PC-3 (cell line): Measurements from ENCODE around the gene RELL1. TPM values are rescaled to one million over a fixed set of nuclear protein-coding genes. Genes with fewer than 3 reads are reported as not detected.

Source experiments
- ATAC-seq: fragments of 200-7000 bp; cut with Tn5 transposase; 2 replicates; pipeline ENCODE4 v1.9.1; 2020; ENCODE audit warnings: mild to moderate bottlenecking, moderate library complexity
- BruUV-seq: library from RNA; stranded (reverse); fragments of 400-500 nt; replicated peaks from 2 replicates; lab custom pipeline; 2021; lab: Mats Ljungman, UMichigan
- CTCF ChIA-PET: fragments of 300-600 bp; sonication (Branson Sonifier 250); formaldehyde crosslinking; loops from one replicate; lab custom pipeline; 2022; ENCODE audit warnings: antibody characterized with exemption; lab: Charles Lee
- POLR2A ChIA-PET: fragments of 300-600 bp; sonication (Branson Sonifier 250); formaldehyde crosslinking; loops from one replicate; lab custom pipeline; 2022; ENCODE audit warnings: antibody characterized with exemption; ENCODE audit not compliant: unreplicated experiment; lab: Charles Lee
- DNase-seq: peaks from one replicate; pipeline ENCODE4 v3.0.0-alpha.2; 2015
- H2AFZ ChIP-seq: fragments of 300-600 bp; sonication (generic); 2 replicates; pipeline ENCODE4 v1.6.0; 2016; ENCODE audit warnings: antibody characterized with exemption, low read length
- H3F3A ChIP-seq: fragments of 300-600 bp; sonication (generic); one replicate; pipeline ENCODE4 v1.6.0; 2017; ENCODE audit warnings: antibody characterized with exemption, low read length, control low read depth, mild to moderate bottlenecking; ENCODE audit not compliant: unreplicated experiment
- H3K27ac ChIP-seq: fragments of 300-600 bp; sonication (generic); 2 replicates; pipeline ENCODE4 v1.5.1; 2016; ENCODE audit warnings: mild to moderate bottlenecking, low read length
- H3K27me3 ChIP-seq: fragments of 300-600 bp; sonication (generic); 2 replicates; pipeline ENCODE4 v1.6.1; 2016; ENCODE audit warnings: low read length, mixed read lengths
- H3K36me3 ChIP-seq: fragments of 300-600 bp; sonication (generic); 2 replicates; pipeline ENCODE4 v1.6.1; 2016; ENCODE audit warnings: low read depth, mixed run types, low read length, mixed read lengths
- H3K4me1 ChIP-seq: fragments of 300-600 bp; sonication (generic); 2 replicates; pipeline ENCODE4 v1.5.1; 2016; ENCODE audit warnings: low read length; ENCODE audit not compliant: insufficient read depth
- H3K4me2 ChIP-seq: fragments of 300-600 bp; sonication (generic); 2 replicates; pipeline ENCODE4 v1.6.0; 2016; ENCODE audit warnings: low read length
- H3K4me3 ChIP-seq: fragments of 300-600 bp; sonication (generic); 2 replicates; pipeline ENCODE4 v1.5.1; 2016; ENCODE audit warnings: mild to moderate bottlenecking, low read length, mixed read lengths
- H3K79me2 ChIP-seq: fragments of 300-600 bp; sonication (generic); 2 replicates; pipeline ENCODE4 v1.6.1; 2017; ENCODE audit warnings: low read length, mixed read lengths
- H3K9ac ChIP-seq: fragments of 300-600 bp; sonication (generic); 2 replicates; pipeline ENCODE4 v1.6.0; 2016; ENCODE audit warnings: mild to moderate bottlenecking, low read length
- H3K9me2 ChIP-seq: fragments of 300-600 bp; sonication (generic); replicated peaks from 2 replicates; pipeline ENCODE4 v1.6.1; 2016; ENCODE audit warnings: mixed run types, low read length, mixed read lengths
- H3K9me3 ChIP-seq: fragments of 300-600 bp; sonication (generic); 2 replicates; pipeline ENCODE4 v1.6.1; 2016; ENCODE audit warnings: low read length, mixed read lengths
- H4K20me1 ChIP-seq: fragments of 300-600 bp; sonication (generic); 2 replicates; pipeline ENCODE4 v1.6.1; 2016; ENCODE audit warnings: low read length, mixed read lengths
- CTCF ChIP-seq: fragments of 300-600 bp; sonication (generic); conservative IDR thresholded peaks from 2 replicates; pipeline ENCODE4 v1.5.1; 2017; ENCODE audit warnings: antibody characterized with exemption, low read depth, mild to moderate bottlenecking, low read length
- EZH2 ChIP-seq: fragments of 300-600 bp; sonication (generic); IDR thresholded peaks from one replicate; pipeline ENCODE4 v1.6.1; 2017; ENCODE audit warnings: antibody characterized with exemption, mild to moderate bottlenecking, low read length; ENCODE audit not compliant: unreplicated experiment
- EZH2phosphoT487 ChIP-seq: fragments of 300-600 bp; sonication (generic); IDR thresholded peaks from 2 replicates; pipeline ENCODE4 v1.6.1; 2018; ENCODE audit warnings: mild to moderate bottlenecking, antibody characterized with exemption, low read length, borderline replicate concordance
- intact Hi-C: fragments of 100-400 bp; cut with micrococcal nuclease; formaldehyde crosslinking; loops from 2 replicates; pipeline ENCODE4 v1.9.0; 2023
- total RNA-seq: library from RNA; depleted of rRNA; stranded (reverse); fragments of >200 nt; gene quantifications from 2 replicates; pipeline ENCODE4 v1.2.3, GENCODE V29; 2014

Gene RELL1
- total RNA-seq, 1 experiment from 2014 or later: 14.6 TPM

- no peak for TF ChIP-seq EZH2
- TF ChIP-seq CTCF: no peak
- no peak for TF ChIP-seq EZH2phosphoT487
- no peaks in the 10 kb centered on the region for H4K20me1 ChIP-seq
- intact Hi-C loops: no loop called here
- H3K36me3 ChIP-seq: no peaks in the 10 kb centered on the region
- no peak for DNase-seq
- no peak overlapping the region for H3K4me3 ChIP-seq
- ATAC-seq: no peak
- H3K9me2 ChIP-seq: no peaks in the 10 kb centered on the region
- ChIA-PET POLR2A (no interaction called here), CTCF (interaction anchor here (0.7 kb wide), 1 partner anchor 269 kb away, joined by 4 read pairs; no protein-coding TSS in a partner anchor)
- BruUV-seq: no TSS peak
- no peaks in the 10 kb centered on the region for H3F3A ChIP-seq
- H3K27ac ChIP-seq: no peak overlapping the region
- H2AFZ ChIP-seq: no peak overlapping the region
- no peaks in the 10 kb centered on the region for H3K27me3 ChIP-seq
- H3K79me2 ChIP-seq: no peaks in the 10 kb centered on the region
- no peaks in the 10 kb centered on the region for H3K4me1 ChIP-seq
- H3K4me2 ChIP-seq: no peak overlapping the region
- no peak overlapping the region for H3K9ac ChIP-seq
- no peaks in the 10 kb centered on the region for H3K9me3 ChIP-seq
Measured at GRCh38 chr4:37620176-37620575, 66.0 kb downstream of the RELL1 start.

GRCh38 chr4:37615720-37616063, 70.5 kb downstream of the RELL1 start:
- no peaks in the 10 kb centered on the region for H3K4me1 ChIP-seq
- ChIA-PET CTCF (interaction anchor here (0.6 kb wide), 1 partner anchor 71 kb away, joined by 3 read pairs; no protein-coding TSS in a partner anchor), POLR2A (no interaction called here)
- no peaks in the 10 kb centered on the region for H3K27me3 ChIP-seq
- no peak for DNase-seq
- no peak overlapping the region for H3K4me2 ChIP-seq
- no peak for ATAC-seq
- no peaks in the 10 kb centered on the region for H3K9me3 ChIP-seq
- TF ChIP-seq EZH2phosphoT487 (no peak), EZH2 (no peak)
- H3F3A ChIP-seq: no peaks in the 10 kb centered on the region
- no TSS peak for BruUV-seq
- H3K4me3 ChIP-seq: no peak overlapping the region
- no peaks in the 10 kb centered on the region for H4K20me1 ChIP-seq
- no peak overlapping the region for H3K9ac ChIP-seq
- no peak overlapping the region for H3K27ac ChIP-seq
- H3K79me2 ChIP-seq: no peaks in the 10 kb centered on the region
- H3K9me2 ChIP-seq: no peaks in the 10 kb centered on the region
- H2AFZ ChIP-seq: no peak overlapping the region
- no peaks in the 10 kb centered on the region for H3K36me3 ChIP-seq
- intact Hi-C loops: no loop called here

- Histone ChIP-seq H3K27me3 (no peaks in the 10 kb centered on the region), H3K79me2 (no peaks in the 10 kb centered on the region), H2AFZ (no peak overlapping the region), H3K9me2 (no peaks in the 10 kb centered on the region), H3F3A (no peaks in the 10 kb centered on the region), H4K20me1 (no peaks in the 10 kb centered on the region), H3K4me3 (no peak overlapping the region), H3K36me3 (no peaks in the 10 kb centered on the region), H3K27ac (no peak overlapping the region), H3K4me1 (no peaks in the 10 kb centered on the region), H3K9me3 (no peaks in the 10 kb centered on the region), H3K9ac (no peak overlapping the region), H3K4me2 (no peak overlapping the region)
- no peak for ATAC-seq
- TF ChIP-seq EZH2phosphoT487 (no peak), CTCF (no peak), EZH2 (no peak)
- no TSS peak for BruUV-seq
- no peak for DNase-seq
- ChIA-PET POLR2A (no interaction called here), CTCF (interaction anchor here (0.6 kb wide), 1 partner anchor 71 kb away, joined by 3 read pairs; no protein-coding TSS in a partner anchor)
- intact Hi-C loops: no loop called here
Measured at GRCh38 chr4:37615059-37615719, 71.0 kb downstream of the RELL1 start.
